ENCODE results near the gene CPB1.

CPB1 gene

DNA sequence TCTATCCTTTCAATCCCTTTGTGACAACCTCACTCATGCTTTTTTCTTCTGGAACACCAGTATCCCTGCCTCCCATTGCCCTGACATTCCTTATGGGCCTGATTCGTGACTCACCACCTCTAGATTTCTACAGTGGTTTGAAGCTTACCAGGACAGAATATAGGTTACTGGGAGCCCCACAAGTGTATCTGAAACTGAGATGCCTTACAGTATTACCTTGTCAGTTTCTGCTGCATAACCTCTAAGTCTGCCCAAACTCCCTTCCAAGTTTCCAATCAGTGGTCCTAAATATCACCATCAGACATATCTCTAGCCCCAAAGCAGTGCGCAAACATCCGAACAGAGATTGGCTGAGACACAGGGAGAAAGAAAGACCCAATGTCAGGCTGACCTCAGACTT lies 5.6 kb downstream of the CPB1 start:
- DNase-seq, result no peak

DNA sequence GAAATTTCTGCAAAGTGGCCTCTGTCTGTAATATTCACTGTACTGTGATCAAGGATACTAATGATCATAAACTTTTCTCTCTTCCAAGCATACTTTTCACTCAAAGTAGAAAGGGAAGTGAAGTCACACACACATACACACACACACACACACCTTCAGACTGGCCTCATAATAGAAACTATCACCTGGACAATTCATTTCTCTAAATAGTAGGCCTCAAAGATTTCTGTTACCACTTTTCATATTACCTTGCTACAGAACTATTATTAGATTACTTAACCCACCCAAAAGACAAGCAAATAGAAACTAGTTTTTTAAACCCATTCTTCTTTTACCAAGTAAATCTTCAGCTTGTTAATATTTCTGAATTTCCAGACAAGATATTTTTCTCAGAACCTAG lies 12.2 kb downstream of the CPB1 start:
- DNase-seq, result no peak

DNA sequence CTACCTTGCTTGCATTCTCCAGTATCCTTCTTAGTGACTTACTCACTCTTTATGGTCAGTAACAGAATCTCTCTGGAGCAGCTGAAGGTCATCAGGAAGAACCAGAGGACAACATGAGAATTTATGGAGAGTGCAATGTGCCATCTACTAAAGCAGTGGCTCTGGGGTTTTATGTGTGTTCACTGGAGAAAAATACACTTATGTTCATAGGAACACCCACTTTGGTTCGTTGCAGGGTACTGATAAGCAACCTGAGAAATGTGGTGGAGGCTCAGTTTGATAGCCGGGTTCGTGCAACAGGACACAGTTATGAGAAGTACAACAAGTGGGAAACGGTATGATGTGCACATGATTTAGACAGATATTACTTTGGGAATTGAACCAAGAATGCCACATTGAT lies 12.8 kb downstream of the CPB1 start:
- no peak for DNase-seq

DNA sequence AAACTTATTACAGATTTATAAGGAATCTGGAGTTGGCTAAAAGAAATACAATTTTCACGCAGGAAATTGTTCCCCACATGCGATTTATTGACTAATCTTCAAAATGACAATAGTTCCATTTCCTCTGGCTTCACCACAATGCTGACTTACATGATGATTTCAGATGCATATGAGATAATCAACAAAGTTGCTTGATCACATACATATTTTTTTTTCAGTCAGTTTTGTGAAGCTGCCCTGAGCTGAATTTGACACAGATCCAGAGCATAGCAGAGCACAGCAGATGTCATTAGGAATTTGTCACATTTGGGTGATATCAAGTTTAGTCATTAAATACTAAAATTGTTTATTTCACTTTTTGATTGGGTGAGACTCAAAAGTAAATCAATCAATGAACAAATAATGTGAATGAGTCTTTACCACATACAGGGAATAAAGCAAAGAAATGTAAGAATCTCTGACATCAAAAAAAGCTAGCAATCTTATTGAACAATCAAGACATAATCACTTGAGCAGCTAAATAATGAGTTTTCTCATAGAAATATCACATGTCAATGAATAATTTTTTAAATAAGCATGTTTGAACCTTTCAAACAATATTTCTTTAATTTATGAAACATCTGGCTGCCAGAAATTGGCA lies 18.3 kb downstream of the CPB1 start:
- DNase-seq, result no peak

DNA sequence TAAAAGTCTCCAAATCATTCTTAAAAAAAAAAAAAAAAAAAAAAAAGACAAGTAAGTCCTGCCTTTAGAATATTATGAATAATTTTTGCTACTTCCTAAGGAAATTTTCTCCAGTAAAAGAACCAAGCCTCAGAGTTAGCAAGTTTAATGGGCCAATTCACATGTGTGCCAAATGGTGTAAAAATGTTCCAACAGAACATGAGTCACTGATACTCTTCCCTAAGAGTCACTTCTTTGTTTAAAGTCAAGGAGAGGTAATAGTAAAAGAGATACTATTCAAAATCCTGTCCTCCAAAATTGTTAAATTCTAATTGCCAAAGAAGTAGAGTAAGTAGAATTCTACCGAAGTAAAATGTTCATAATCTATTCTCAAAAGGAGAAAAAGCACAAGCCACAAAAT lies 19.7 kb downstream of the CPB1 start:
- no peak for DNase-seq

DNA sequence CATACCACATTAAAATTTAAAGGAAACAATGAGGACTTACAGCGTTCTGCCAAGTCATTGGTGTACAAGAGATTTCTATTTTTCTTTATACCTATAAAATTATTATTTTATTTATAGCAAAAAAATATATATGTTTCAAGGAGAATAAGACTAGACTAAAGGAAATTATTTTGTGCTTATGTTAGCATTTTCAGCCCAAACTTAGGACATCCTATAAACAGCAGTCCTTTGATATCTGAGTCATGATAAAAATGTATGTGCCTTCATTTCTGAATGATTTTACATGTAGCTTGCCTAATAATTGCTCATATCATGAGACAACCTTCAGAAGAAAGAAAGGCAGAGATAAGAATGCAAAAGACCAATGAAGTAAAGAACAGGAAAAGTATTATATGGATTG lies 20.8 kb downstream of the CPB1 start:
- DNase-seq, result no peak

DNA sequence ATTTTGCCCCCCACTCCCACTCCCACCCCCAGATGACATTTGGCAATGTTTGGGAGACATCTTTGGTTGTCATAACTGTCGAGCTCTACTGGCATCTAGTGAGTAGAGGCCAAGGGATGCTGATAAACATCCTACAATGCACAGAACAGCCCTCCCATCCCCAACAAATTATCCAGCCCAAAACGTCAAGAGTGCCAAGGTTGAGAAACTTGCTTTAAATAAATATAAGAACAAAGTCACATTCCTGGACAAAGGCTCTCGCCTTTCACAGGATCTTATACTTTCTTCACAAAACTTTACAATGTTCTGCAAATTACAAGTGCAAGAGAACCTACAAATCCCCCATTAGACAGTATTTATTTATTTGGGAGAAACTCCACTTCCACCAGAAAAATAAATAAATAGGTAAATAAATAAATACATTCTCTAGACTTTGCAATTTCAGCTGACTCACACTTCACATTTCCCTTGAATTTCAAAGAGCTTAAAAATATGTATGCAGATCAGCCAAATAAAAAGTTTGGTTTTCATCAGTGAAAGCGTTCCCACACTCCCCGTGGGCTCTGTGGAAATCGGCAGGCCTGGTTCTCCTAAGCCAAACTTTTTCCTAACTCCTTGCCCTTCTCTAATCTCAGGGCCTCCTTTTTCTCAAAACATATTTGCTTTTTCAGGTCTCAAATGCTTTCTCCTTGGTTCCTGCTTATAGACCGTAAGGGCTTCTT lies 24.8 kb downstream of the CPB1 start:
- no peak for DNase-seq

DNA sequence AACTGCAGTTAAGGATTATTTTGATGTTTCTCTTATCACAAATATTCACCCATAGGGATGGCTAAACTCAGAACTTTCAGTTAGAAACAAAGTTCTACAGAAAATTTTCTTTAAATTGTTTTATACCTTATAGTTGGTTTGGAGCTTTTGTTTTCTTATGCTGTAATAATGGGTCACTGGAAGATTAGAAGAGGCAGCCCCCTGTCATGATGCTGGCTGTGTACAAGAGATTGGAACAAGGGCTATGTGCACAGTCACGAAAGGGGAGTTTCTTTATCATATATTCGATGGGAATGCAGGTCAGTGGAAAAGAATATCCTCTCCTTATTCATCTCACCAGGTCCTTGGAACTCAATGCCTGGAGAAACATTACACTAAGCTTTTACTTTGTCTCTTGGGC lies 25.5 kb downstream of the CPB1 start:
- DNase-seq, result no peak

DNA sequence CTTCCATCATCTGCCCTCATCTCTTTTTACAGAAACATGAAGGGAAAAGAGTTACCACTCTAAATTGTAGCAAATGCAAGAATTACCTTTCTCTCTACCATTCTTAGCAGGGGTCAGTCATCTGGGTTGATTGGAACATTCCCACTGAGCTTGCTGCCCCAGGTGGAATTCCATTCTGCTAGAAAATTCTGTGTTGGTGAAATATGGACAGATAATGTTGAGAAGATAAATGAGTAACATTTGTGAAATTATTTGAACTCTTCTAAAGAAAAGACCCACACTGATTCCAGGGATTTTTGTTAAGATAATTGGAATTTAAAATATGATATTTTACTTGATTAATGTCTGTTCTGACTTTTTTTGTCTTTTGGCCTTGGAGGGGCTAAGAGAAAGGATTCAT lies 26.4 kb downstream of the CPB1 start:
- DNase-seq, result no peak

DNA sequence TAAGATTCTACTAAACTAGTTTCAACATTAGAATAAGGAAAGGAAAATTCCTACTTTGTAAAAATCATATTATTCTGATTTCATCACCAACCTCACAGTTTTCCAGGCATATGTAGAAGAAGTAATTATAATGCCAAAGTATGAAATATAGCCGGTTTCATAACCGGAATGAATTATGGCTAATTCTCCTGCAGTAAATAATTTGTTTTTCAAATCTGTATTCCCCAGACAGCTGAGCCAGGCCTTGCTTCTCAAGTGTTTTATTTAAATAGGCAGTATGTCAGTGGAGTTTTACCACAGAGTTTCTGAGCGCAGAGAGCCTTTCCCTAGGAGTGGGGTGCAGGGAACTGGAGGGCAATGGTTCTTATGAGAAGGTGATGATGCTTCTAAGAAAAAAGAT lies 28.8 kb downstream of the CPB1 start:
- no peak for DNase-seq

DNA sequence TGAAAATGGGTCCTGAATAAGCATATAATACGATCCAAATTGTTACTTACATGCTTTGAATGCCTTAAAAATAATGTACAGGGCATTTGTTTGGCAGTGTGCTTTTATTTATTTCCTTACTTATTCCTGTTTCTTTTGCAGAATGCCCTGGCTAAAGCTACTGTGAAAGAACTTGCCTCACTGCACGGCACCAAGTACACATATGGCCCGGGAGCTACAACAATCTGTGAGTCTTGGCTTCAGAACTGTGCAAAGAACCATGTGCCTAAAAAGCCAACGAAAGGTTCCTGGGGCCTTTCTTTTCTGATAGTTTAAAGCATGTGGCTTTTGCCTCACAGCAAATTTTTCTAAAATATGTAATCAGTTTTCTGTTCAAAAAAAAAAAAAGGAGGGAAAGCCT lies 29.7 kb downstream of the CPB1 start:
- DNase-seq, result no peak

DNA sequence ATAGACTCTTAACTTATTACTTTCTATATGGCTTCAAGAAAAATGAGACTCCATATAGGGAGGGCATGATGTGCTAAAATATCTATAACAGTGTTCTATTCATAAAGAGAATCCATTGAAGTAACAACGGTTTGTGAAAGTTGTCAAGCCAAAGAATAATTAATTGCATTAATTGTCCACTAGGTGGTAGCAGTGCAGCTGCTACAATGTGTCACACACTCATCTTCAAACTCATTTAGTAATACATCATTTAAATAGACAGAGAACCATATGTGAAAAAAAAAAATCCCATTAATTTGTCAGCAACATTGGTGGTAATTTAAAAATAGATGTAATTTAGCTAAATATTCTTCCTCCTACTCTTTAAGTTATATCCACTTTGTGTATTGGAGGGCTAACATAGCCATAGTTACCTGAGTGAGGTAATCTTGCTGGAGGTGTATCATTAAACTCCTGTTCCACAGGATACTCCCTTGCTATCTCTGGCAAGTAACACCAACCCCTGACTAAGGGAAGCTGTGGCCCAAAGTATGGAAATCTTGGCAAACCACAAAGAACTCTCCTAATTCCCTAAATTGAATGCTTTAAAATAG lies 33.8 kb downstream of the CPB1 start:
- peak; percentile 33 for DNase-seq

DNA sequence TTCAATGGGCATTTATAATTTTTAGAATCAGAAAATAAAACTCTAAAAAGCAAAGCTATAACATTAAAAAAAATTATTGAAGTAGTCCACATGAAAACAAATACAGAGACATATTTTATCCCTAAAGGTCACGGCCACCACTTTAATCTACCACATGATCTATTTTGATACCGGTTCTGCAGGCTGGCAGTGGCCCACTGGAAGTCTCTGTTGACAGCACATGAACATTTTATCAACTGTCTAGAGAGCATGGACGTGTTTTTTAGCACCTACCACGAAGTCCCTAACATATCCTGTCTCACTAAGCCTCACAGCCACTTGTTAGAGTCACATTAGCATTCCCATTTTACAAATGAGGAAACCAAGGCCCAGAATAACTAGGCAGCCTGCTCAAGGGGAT lies 35.7 kb downstream of the CPB1 start:
- DNase-seq, result no peak

DNA sequence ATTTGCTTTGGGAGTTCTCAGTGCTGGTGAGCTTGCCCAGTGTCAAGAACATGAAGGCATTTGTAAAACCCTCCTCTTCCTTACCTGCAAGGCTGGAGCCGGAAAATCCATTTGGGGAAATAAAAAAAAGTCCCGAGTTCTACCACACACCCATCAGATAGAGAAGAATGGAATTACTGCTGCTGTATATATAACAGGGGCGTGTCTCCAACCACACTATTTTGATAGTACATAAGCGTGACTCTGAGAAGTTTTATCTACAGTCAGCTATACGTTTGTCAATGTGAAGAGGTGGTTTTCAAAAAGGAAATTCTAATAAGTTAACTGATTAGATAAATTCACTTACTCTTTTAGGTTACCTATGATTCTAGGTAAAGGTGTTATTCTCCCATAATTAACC lies 36.2 kb downstream of the CPB1 start:
- no peak for DNase-seq

DNA sequence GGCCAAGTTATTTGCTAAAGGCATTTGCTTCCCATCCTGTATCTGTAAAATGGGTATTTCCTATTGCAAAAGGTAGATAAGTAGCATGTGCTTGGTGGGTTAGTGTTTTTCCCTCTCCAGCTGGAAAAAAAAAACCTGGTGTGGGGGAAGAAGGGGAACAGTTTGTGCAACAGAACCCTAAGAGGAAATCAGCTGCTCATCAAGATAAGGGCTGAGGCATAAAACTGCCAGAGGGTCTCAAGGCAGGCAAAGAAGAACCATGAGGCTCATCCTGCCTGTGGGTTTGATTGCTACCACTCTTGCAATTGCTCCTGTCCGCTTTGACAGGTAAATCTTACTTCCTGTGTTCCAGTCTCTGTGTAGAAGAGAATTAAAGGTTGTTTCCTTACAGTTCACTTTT lies 37.4 kb downstream of the CPB1 start, which contains the start of gene CPA3:
CPA3 (plus strand) TSS at position 248 of the 400 bp plus-strand sequence; CDS start at position 260, 12 bp downstream.
- no peak for DNase-seq

DNA sequence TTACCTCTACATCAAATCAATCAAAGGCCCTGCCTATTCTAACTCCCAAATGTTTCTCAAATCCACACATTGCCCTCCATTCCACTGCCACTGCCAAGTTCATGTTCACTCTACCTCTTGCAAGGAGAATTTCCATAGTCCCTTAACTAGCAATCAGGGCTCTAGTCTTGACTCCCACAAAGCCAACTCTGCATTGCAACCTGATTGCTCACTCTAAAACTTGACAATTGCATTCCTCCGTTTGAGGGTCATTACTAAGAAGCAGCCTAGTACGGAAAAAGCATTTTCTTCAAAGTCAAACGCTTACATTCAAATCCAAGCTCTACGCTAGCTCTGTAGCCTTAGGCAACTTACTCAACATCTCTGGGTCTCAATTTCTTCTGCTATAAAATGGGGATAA lies 38.6 kb downstream of the CPB1 start:
- no peak for DNase-seq

DNA sequence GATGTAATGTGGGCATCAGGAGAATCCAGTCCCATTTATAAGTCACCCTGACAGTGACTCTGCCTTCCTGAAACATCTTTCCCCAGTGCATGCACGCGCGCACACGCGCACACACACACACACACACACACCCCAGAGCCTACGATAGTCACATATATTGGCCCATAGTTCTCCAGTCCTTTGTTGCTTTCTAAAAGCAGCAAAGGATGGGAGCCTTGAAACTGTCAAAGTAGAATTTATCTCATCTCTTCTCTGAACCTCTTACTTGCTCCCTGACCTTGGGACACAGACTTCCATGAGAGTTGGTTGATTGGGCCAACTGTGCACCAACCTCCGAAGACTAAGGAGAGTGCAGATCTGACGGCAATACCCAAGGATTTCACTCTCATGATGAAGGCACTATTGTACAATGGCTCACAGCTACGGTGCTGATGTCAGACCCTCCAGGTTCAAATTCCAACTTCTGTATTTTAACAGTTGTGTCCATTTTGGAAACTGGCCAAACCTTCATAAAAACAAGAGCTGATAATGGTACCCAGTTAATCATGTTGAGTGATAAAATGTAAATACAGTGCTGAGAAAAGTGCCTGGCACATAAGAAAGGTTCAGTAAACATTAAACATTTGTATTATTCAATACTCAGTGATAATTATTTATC lies 45.8 kb downstream of the CPB1 start:
- no peak for DNase-seq

DNA sequence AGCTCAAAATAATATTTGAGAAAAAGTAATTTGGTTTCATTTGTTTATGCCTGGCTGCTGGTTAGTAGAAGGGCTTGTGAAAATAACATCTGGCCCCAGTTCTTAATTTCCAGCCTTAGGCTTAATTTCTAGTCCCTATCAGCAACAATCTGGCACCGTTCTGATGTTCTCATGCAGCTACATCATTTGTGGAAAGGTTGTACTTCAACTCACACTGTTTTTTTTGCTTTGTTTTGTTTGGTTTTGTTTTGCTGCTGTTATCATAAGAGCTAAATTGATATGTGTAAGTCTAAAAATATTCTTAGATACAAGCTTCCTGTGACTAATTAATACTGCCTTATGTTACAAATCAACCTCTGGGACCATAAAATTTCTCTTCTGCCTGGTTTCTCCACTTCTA lies 46.4 kb downstream of the CPB1 start:
- no peak for DNase-seq

DNA sequence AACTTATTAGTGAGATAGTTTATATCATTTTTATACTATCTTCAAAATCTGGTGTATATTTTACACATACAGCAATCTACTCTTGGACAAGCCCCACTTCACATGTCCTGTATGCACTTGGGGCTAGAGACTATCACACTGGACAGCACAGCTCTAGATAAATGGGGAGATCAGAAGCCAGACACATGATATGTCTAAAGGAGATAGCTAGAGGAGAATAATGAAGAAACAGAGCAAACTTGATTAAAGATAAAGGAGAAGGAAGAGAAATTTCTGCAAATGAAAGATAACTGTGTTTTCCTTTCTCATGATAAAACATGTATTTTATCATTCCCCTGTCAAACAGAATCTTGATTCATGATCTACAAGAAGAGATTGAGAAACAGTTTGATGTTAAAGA lies 50.5 kb downstream of the CPB1 start:
- DNase-seq, result no peak

DNA sequence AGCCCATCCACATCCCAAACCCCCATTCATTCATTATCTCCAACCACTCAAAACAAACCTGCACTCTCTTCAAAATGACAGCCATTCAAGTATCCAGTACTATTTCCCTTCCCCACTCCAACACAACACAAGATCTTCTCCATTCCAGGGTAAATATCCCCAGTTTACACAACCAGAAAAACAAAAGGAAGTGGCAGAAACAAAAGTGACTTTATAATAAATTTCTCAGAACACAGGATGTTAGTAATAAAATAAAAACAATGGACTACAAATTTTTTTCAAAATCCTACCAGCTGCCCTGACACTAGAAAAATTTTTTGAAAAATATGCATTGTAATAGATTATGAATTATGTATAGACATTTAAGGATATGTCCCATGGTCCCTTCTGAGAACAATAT lies 51.6 kb downstream of the CPB1 start:
- DNase-seq, result no peak

DNA sequence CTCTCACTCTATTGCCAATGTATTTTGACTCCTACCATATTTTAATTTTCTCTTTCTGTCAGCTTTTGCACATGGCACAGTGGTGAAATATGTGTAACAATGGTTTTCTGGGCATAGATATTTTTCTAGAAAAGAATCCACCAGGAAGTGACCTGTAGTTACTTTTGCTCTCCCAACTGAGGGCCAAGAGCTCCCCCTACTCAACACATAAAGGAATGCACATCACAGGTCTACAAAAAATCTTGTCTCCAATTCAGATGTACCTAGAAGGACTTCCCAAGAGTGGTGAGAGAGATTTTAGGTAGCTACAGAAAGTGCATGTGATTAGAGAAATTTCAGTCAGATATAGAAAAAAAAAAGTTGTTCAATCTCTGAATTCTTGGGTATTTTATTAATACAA lies 53.1 kb downstream of the CPB1 start:
- DNase-seq, result no peak

DNA sequence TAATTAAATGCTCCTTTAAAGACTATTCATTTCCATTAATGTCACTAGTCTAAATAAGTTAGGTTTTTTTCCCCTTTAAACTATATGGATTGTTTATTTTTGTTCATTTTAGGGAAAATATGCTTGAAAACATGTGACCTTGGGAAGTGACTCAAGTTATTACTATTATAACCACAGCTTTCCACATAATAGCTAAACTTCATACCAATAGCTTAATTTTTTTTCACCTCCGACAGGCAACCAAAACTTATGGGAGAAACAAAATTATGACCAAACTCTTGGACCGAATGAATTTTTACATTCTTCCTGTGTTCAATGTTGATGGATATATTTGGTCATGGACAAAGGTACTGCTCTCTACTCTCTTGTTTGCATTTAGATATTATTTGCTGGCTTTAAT lies 53.7 kb downstream of the CPB1 start:
- DNase-seq, result no peak

DNA sequence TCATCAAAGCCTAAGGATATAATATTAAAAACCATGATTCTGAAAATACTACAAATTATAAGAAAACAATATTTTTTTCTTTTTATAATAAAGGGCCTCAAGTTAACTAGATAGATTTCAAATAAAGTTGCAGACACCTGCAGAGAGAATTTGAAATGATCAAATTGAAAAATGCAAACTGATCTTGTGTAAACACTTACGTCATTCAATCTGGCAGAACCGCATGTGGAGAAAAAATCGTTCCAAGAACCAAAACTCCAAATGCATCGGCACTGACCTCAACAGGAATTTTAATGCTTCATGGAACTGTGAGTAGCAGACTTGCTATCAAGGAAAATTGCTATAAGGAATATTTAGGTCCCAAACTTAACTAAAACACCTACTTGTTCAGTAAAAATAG lies 54.7 kb downstream of the CPB1 start:
- DNase-seq, result no peak

DNA sequence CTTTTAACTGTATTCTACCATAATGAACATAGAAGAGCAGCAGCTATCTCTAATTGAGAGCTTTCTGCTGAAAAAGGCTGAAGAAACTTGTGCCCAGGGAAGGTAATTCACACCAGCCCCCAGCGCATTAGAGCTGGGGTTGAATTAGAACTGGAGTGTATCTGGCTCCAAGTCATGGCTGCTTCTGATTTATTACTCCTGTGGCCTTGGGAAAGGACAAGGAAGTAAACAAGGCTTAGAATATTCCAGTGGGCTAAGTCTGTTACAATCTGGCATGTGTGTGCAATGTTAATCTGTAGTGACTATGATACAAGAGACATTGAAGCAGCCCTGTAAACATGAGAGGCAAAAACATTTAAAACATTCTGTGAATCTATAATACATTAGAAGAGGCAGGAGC lies 55.6 kb downstream of the CPB1 start:
- no peak for DNase-seq
